GM23248 (cell line): ENCODE results near the gene SIX2.

Experiments used
- EZH2 ChIP-seq: fragments of 200-600 bp; sonication (generic); IDR thresholded peaks from 2 replicates; pipeline ENCODE4 v1.6.1; 2018; ENCODE audit warnings: antibody characterized with exemption, mild to moderate bottlenecking; ENCODE audit not compliant: insufficient read depth, poor library complexity, severe bottlenecking
- EZH2phosphoT487 ChIP-seq: fragments of 200-600 bp; sonication (generic); IDR thresholded peaks from 2 replicates; pipeline ENCODE4 v1.6.1; 2018; ENCODE audit warnings: antibody characterized with exemption, moderate library complexity, mild to moderate bottlenecking, low read depth; ENCODE audit not compliant: insufficient read depth

DNA sequence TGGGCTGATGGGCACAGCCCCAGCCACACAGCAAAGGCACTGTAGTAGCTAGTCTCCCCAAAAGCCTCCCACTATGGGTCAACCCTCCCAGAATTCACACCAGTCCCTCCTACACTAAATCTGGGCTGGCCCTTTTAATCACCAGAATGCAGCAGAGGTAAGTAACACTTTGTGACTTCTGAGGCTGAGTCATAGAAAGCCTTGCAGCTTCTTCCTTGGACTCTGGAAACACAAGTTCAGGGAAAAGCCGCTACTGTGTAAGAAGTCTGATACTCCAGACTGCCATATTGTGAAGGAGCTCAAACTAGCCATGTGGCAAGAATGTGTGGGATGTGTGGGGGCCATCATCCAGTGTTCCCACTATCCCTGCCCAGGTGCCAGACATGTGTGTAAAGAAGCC lies 19.0 kb upstream of the SIX2 start:
- no peak for TF ChIP-seq EZH2
- no peak for TF ChIP-seq EZH2phosphoT487
